ENCODE data around the gene ZKSCAN1.
A peak's percentile ranks its signal among the peaks of the same experiment; 100 is the strongest.

Gene ZKSCAN1

GRCh38 chr7:100088095-100088620, 72.8 kb downstream of the ZKSCAN1 start:
- H3K4me1 ChIP-seq (ENCODE audit: control insufficient read depth in 2 of 2, insufficient read depth in 2 of 2, low read length in 2 of 2), result peaks cover 11 to 12% of the 10 kb centered on the region in 2 donors
- no peaks in the 10 kb centered on the region for H3K9me3 ChIP-seq (ENCODE audit: control insufficient read depth in 2 of 2, low read length in 2 of 2)
- peak overlapping the region; percentile 80 to 82 for H3K9ac ChIP-seq (ENCODE audit: low read depth in 1 of 2, low read length in 2 of 2)
- peak overlapping the region; percentile 85 to 91 for H3K4me3 ChIP-seq (ENCODE audit: low read length in 2 of 2)
- peak overlapping the region; percentile 80 to 89 for H3K27ac ChIP-seq (ENCODE audit: low read depth in 2 of 2, low read length in 2 of 2)
- H3K27me3 ChIP-seq (ENCODE audit: control insufficient read depth in 2 of 2, insufficient read depth in 2 of 2, low read length in 2 of 2), result no peaks in the 10 kb centered on the region
- H3K36me3 ChIP-seq (ENCODE audit: control insufficient read depth in 2 of 2, insufficient read depth in 2 of 2, low read length in 2 of 2), result peaks cover 29 to 32% of the 10 kb centered on the region in 2 donors

GRCh38 chr7:100088621-100089457, 73.4 kb downstream of the ZKSCAN1 start, which contains the start of gene COPS6:
COPS6 (plus strand) TSS chr7:100088969; CDS start chr7:100088991, 22 bp downstream.
- Histone ChIP-seq H3K36me3 (ENCODE audit: control insufficient read depth in 2 of 2, insufficient read depth in 2 of 2, low read length in 2 of 2) (peaks cover 36 to 38% of the 10 kb centered on the region in 2 donors), H3K27ac (ENCODE audit: low read depth in 2 of 2, low read length in 2 of 2) (peak within 1 kb of the TSS; percentile 80 to 89), H3K9me3 (ENCODE audit: control insufficient read depth in 2 of 2, low read length in 2 of 2) (no peaks in the 10 kb centered on the region), H3K4me3 (ENCODE audit: low read length in 2 of 2) (peak within 1 kb of the TSS; percentile 91 to 95), H3K4me1 (ENCODE audit: control insufficient read depth in 2 of 2, insufficient read depth in 2 of 2, low read length in 2 of 2) (peaks cover 11 to 12% of the 10 kb centered on the region in 2 donors), H3K27me3 (ENCODE audit: control insufficient read depth in 2 of 2, insufficient read depth in 2 of 2, low read length in 2 of 2) (no peaks in the 10 kb centered on the region), H3K9ac (ENCODE audit: low read depth in 1 of 2, low read length in 2 of 2) (peak within 1 kb of the TSS; percentile 80 to 93)

DNA sequence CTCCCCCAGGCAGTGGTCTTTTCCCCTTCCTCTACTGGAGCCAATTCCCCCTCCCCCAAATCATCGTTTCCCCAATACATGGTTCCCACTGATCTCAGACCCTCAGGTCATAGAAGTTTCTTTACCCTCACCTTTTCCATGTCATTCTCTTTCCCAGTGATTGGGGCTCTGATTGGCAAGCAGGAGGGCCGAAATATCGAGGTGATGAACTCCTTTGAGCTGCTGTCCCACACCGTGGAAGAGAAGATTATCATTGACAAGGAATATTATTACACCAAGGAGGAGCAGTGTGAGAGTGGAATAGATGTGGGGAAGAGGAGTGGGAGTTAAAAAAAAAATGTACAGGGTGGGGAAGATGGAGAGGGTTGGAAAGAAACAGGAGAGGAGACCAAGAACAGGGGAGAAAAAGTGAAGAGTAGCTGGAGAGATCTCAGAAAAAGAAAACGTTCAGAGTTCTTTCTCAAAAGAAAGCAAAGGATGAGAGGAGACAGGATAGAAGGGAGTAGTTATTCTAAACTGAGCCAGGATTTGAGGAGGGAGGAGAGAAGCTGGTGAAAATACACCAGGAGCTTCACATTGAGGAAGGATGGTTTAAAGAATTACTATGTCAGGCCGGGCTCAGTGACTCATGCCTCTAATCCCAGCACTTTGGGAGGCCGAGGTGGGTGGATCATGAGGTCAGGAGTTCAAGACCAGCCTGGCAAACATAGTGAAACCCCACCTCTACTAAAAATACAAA, 74.2 kb downstream of the ZKSCAN1 start:
- H3K27me3 ChIP-seq (ENCODE audit: control insufficient read depth in 2 of 2, insufficient read depth in 2 of 2, low read length in 2 of 2), result no peaks in the 10 kb centered on the region
- H3K9me3 ChIP-seq (ENCODE audit: control insufficient read depth in 2 of 2, low read length in 2 of 2), result no peaks in the 10 kb centered on the region
- peak overlapping the region in 1 of 2 donors; percentile 89 for H3K27ac ChIP-seq (ENCODE audit: low read depth in 2 of 2, low read length in 2 of 2)

GRCh38 chr7:100090527-100091410, 75.4 kb downstream of the ZKSCAN1 start:
- peaks cover 11 to 12% of the 10 kb centered on the region in 2 donors for H3K4me1 ChIP-seq (ENCODE audit: control insufficient read depth in 2 of 2, insufficient read depth in 2 of 2, low read length in 2 of 2)
- no peak overlapping the region for H3K4me3 ChIP-seq (ENCODE audit: low read length in 2 of 2)
- H3K27ac ChIP-seq (ENCODE audit: low read depth in 2 of 2, low read length in 2 of 2), result no peak overlapping the region
- no peak overlapping the region for H3K9ac ChIP-seq (ENCODE audit: low read depth in 1 of 2, low read length in 2 of 2)
- H3K9me3 ChIP-seq (ENCODE audit: control insufficient read depth in 2 of 2, low read length in 2 of 2), result no peaks in the 10 kb centered on the region
- no peaks in the 10 kb centered on the region for H3K27me3 ChIP-seq (ENCODE audit: control insufficient read depth in 2 of 2, insufficient read depth in 2 of 2, low read length in 2 of 2)
- peaks cover 50 to 58% of the 10 kb centered on the region in 2 donors for H3K36me3 ChIP-seq (ENCODE audit: control insufficient read depth in 2 of 2, insufficient read depth in 2 of 2, low read length in 2 of 2)

More for the DNA sequence above, 74.2 kb downstream of the ZKSCAN1 start:
- Histone ChIP-seq H3K36me3 (ENCODE audit: control insufficient read depth in 2 of 2, insufficient read depth in 2 of 2, low read length in 2 of 2) (peaks cover 40 to 46% of the 10 kb centered on the region in 2 donors), H3K9ac (ENCODE audit: low read depth in 1 of 2, low read length in 2 of 2) (peak overlapping the region; percentile 80 to 93), H3K4me3 (ENCODE audit: low read length in 2 of 2) (peak overlapping the region; percentile 91 to 95), H3K4me1 (ENCODE audit: control insufficient read depth in 2 of 2, insufficient read depth in 2 of 2, low read length in 2 of 2) (peaks cover 11 to 12% of the 10 kb centered on the region in 2 donors)
